SU-DHL-6 (cell line): ENCODE data around the gene ST3GAL4.

Experiments used
- H2AFZ ChIP-seq: fragments of 200-600 bp; sonication (generic); 2 replicates; pipeline ENCODE4 v1.6.1; 2014; ENCODE audit warnings: low read depth, mild to moderate bottlenecking, moderate library complexity, mixed read lengths, antibody characterized with exemption, low read length; ENCODE audit not compliant: severe bottlenecking
- H3F3A ChIP-seq: fragments of 200-600 bp; shearing (Covaris generic); 2 replicates; pipeline ENCODE4 v1.6.0; 2016; ENCODE audit warnings: antibody characterized with exemption, mild to moderate bottlenecking; ENCODE audit not compliant: insufficient read depth
- H3K27ac ChIP-seq: fragments of 200-600 bp; sonication (generic); 2 replicates; pipeline ENCODE4 v1.5.1; 2016; ENCODE audit warnings: low read depth, mild to moderate bottlenecking, low read length, moderate library complexity, mixed read lengths
- H3K27me3 ChIP-seq: fragments of 200-600 bp; sonication (generic), shearing (Covaris generic); 2 replicates; pipeline ENCODE4 v1.6.0; 2014; ENCODE audit warnings: mild to moderate bottlenecking, low read length
- H3K36me3 ChIP-seq: fragments of 200-600 bp; sonication (generic); 2 replicates; pipeline ENCODE4 v1.6.1; 2014; ENCODE audit warnings: mild to moderate bottlenecking, low read length, mixed read lengths
- H3K4me2 ChIP-seq: fragments of 300-600, 200-600 bp; shearing (Covaris generic), sonication (generic); 2 replicates; pipeline ENCODE4 v1.6.0; 2014; ENCODE audit warnings: low read length, low read depth, mild to moderate bottlenecking; ENCODE audit not compliant: poor library complexity, severe bottlenecking
- H3K4me3 ChIP-seq: fragments of 200-600 bp; sonication (generic); 2 replicates; pipeline ENCODE4 v1.5.1; 2014; ENCODE audit warnings: antibody characterized with exemption, low read length, mild to moderate bottlenecking, mixed read lengths; ENCODE audit not compliant: insufficient read depth, poor library complexity, severe bottlenecking
- H3K79me2 ChIP-seq: fragments of 200-600 bp; sonication (generic); 2 replicates; pipeline ENCODE4 v1.6.1; 2014; ENCODE audit warnings: mild to moderate bottlenecking, low read length, moderate library complexity; ENCODE audit not compliant: insufficient read depth
- H3K9ac ChIP-seq: fragments of 200-600 bp; sonication (generic); 2 replicates; pipeline ENCODE4 v1.7.0; 2014; ENCODE audit warnings: mild to moderate bottlenecking, low read length
- H3K9me2 ChIP-seq: fragments of 200-600 bp; sonication (generic); replicated peaks from 2 replicates; pipeline ENCODE4 v1.6.1; 2014; ENCODE audit warnings: low read length; ENCODE audit not compliant: insufficient read depth
- H3K9me3 ChIP-seq: fragments of 200-600 bp; sonication (generic); 2 replicates; pipeline ENCODE4 v1.6.1; 2014; ENCODE audit warnings: low read length, mixed read lengths; ENCODE audit not compliant: insufficient read depth
- H4K20me1 ChIP-seq: fragments of 200-600 bp; sonication (generic); 2 replicates; pipeline ENCODE4 v1.6.1; 2014; ENCODE audit warnings: low read depth, mild to moderate bottlenecking, antibody characterized with exemption, low read length, moderate library complexity, mixed read lengths
- CTCF ChIP-seq: fragments of 200-600 bp; sonication (generic); IDR thresholded peaks from one replicate; pipeline ENCODE4 v1.5.1; 2017; ENCODE audit warnings: antibody characterized with exemption, mild to moderate bottlenecking, low read length, moderate library complexity; ENCODE audit not compliant: insufficient read depth, poor library complexity, severe bottlenecking
- EZH2phosphoT487 ChIP-seq: fragments of 200-600 bp; sonication (generic), shearing (Covaris generic); conservative IDR thresholded peaks from 2 replicates; pipeline ENCODE4 v1.6.1; 2018; ENCODE audit warnings: mild to moderate bottlenecking, antibody characterized with exemption, low read length, moderate library complexity, mixed read lengths

ST3GAL4 gene

DNA sequence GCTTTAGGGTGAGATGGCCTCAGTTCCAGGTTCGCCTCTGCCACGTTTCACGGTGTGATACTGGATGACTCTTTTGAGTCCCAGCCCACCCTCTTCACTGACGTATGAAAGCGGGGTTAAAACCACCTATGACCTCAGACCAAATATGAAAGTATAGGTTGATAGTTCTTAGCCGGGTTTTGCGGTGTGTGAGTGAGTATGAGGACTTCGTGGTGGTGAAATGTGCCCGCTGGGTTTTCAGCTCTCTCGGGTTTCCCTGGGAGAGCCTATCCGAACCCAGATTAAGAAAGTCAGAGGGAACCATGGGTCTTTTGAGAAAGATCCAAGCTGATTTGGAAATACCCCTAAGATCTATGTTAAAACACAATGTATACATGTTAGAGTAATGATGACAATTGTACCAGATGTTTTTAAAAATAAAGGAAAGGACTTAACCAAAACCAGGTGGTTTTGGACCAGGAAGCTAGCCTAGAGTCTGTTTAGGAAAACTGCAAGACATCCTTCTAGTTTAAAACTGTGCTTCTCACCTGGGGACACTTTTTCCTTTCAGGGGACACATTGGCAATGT, 25.8 kb upstream of the ST3GAL4 start:
- Histone ChIP-seq H3K4me2 (no peak overlapping the region), H3K27me3 (no peaks in the 10 kb centered on the region), H3K9me2 (no peaks in the 10 kb centered on the region), H3K9me3 (no peaks in the 10 kb centered on the region), H3K9ac (no peak overlapping the region), H3K4me3 (no peak overlapping the region), H3F3A (no peaks in the 10 kb centered on the region), H2AFZ (no peak overlapping the region), H4K20me1 (no peaks in the 10 kb centered on the region), H3K79me2 (no peaks in the 10 kb centered on the region), H3K27ac (no peak overlapping the region), H3K36me3 (no peaks in the 10 kb centered on the region)
- TF ChIP-seq EZH2phosphoT487 (no peak), CTCF (no peak)

DNA sequence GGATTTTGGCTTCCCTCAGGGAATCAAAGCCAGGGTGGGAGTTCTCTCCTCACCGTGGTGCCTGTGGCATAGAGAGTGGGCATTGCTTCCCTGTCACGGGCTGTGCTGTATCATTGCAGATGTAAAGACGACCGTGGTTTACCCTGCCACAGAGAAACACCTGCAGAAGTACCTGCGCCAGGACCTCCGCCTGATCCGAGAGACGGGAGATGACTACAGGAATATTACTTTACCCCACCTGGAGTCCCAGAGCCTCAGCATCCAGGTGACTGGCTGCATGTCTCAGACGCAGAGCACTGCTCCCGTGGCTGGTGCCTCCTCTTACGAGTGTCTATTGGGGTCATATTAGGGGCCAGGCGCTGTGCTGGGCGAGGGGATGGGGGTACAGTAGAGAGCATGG, 24.2 kb upstream of the ST3GAL4 start:
- H2AFZ ChIP-seq = no peak overlapping the region

DNA sequence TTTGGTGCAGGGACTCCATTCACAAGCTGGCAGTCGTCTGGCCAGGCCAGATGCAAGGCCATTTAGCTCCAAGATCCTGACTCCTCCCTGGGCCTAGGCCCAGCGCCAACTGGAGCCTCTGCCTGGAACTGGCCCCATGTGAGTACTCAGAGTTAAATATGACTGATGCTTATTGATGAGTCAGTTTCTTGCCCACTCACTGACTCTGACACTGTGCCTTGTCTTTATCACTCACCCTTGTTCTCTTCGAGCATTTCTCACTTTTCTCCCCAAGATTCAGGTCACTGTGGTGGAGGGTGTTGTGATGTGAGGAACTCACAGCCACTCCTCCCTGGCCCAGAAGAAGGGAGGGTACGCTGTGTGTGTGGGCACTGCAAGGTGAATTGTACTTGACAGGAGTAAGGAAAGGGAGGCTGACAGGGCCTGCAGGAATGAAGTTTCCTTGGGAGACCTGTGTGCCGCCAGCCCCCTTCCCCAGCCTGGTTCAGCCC, 23.2 kb upstream of the ST3GAL4 start:
- H3K27ac ChIP-seq = no peak overlapping the region
- H3K9me2 ChIP-seq = no peaks in the 10 kb centered on the region
- H3K4me3 ChIP-seq = no peak overlapping the region
- H3K9me3 ChIP-seq = no peaks in the 10 kb centered on the region
- H4K20me1 ChIP-seq = no peaks in the 10 kb centered on the region
- no peak overlapping the region for H3K9ac ChIP-seq
- H3K27me3 ChIP-seq = no peaks in the 10 kb centered on the region
- TF ChIP-seq CTCF (no peak), EZH2phosphoT487 (no peak)
- no peaks in the 10 kb centered on the region for H3K36me3 ChIP-seq
- no peaks in the 10 kb centered on the region for H3K79me2 ChIP-seq
- no peak overlapping the region for H3K4me2 ChIP-seq
- no peak overlapping the region for H2AFZ ChIP-seq
- no peaks in the 10 kb centered on the region for H3F3A ChIP-seq

More for the DNA sequence above, 24.2 kb upstream of the ST3GAL4 start:
- H3K9me2 ChIP-seq = no peaks in the 10 kb centered on the region
- no peaks in the 10 kb centered on the region for H3K36me3 ChIP-seq
- no peaks in the 10 kb centered on the region for H3K79me2 ChIP-seq
- H3K4me2 ChIP-seq = no peak overlapping the region
- TF ChIP-seq EZH2phosphoT487 (no peak), CTCF (no peak)
- H3K9ac ChIP-seq = no peak overlapping the region
- H3F3A ChIP-seq = no peaks in the 10 kb centered on the region
- no peak overlapping the region for H3K27ac ChIP-seq
- H3K4me3 ChIP-seq = no peak overlapping the region
- H3K27me3 ChIP-seq = no peaks in the 10 kb centered on the region
- H3K9me3 ChIP-seq = no peaks in the 10 kb centered on the region
- no peaks in the 10 kb centered on the region for H4K20me1 ChIP-seq
